ENCODE results near the gene GRID2.

DNA sequence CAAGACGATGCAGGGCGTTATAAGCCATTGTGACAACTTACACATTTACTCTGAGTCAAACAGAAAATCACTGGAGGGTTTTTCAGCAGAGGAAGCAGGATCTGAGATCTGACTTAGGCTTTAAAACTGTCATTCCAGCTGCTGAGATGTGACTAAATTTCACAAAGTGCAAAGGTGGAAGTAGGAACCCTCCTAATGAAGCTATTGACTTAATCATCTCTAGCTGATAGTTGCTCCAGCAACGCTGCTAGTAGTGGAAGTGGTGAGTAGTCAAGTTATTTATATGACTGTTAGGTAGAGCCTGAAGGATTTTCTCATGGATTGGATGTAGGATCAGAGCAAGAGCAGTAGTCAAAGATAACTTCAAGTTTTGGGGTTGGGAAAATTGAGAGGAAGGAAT lies 218.6 kb downstream of the GRID2 start:
- TF ChIP-seq POLR2AphosphoS5 (IDR thresholded peaks at IDR 0.05; ENCODE audit: insufficient read depth in 1 of 2, low read depth in 1 of 2) = no peak
- TF ChIP-seq POLR2A (IDR thresholded peaks at IDR 0.05) = no peak
